K562 (cell line): ENCODE data around the gene VEZF1. TPM values are rescaled to one million over a fixed set of nuclear protein-coding genes. Genes with fewer than 3 reads are reported as not detected.

ENCODE experiments used
- ATAC-seq: fragments of 200-7000 bp; cut with Tn5 transposase; 3 replicates; pipeline ENCODE4 v1.9.1; 2020; ENCODE audit warnings: moderate library complexity
- BruUV-seq: library from RNA; stranded (reverse); fragments of 400-500 nt; replicated peaks from 2 replicates; lab custom pipeline; 2021; lab: Mats Ljungman, UMichigan
- CTCF ChIA-PET: fragments of 300-600 bp; formaldehyde crosslinking; extraction: SDS; loops from one replicate; lab custom pipeline; 2021; ENCODE audit warnings: low intra/inter-chr PET ratio; lab: Yijun Ruan, JAX
- POLR2A ChIA-PET: fragments of 300-600, 350-650 bp; sonication (Branson Sonifier 250); formaldehyde crosslinking; extraction: SDS; loops from one replicate; lab custom pipeline; 2021; ENCODE audit warnings: antibody characterized with exemption, inconsistent platforms; lab: Yijun Ruan, JAX
- DNase-seq, 4 experiments: peaks; one replicate each; pipeline versions ENCODE4 v3.0.0 to v3.0.0-alpha.2; 2011 to 2018; ENCODE audit warnings: low spot score in 3 of 4, mixed read lengths in 3 of 4; ENCODE audit errors: extremely low read depth in 1 of 4
- FAIRE-seq: peaks from 2 replicates; lab custom pipeline; 2011; peaks lifted over from hg19 to GRCh38; lab: Jason Lieb, UNC
- H2AFZ ChIP-seq: 2 replicates; pipeline ENCODE4 v1.6.0; 2011; ENCODE audit warnings: low read depth, low read length, control low read depth, inconsistent platforms
- H3K27ac ChIP-seq: fragments of 200-600 bp; 3 replicates; pipeline ENCODE4 v1.8.0; 2011; ENCODE audit warnings: low read depth, mild to moderate bottlenecking, control low read depth, inconsistent platforms, low read length, moderate library complexity, mixed read lengths; ENCODE audit errors: extremely low read depth
- H3K27me3 ChIP-seq, 2 experiments: fragments of 300-600 bp in 1 of 2; 2 replicates in 1 of 2; 3 replicates in 1 of 2; pipeline versions ENCODE4 v1.6.0 to v1.8.0; 2011; ENCODE audit warnings: inconsistent platforms in 2 of 2, low read length in 2 of 2, mild to moderate bottlenecking in 1 of 2, mixed read lengths in 1 of 2, moderate library complexity in 1 of 2; ENCODE audit not compliant: control insufficient read depth in 2 of 2, insufficient read depth in 2 of 2
- H3K36me3 ChIP-seq: fragments of 300-600 bp; 3 replicates; pipeline ENCODE4 v1.8.0; 2011; ENCODE audit warnings: mild to moderate bottlenecking, low read length, inconsistent platforms; ENCODE audit not compliant: control insufficient read depth, insufficient read depth
- H3K4me1 ChIP-seq, 2 experiments: fragments of 200-600 bp in 1 of 2; replicated peaks in 1 of 2; 2 replicates in 1 of 2; 3 replicates in 1 of 2; pipeline versions ENCODE4 v1.5.1 to v1.8.0; 2011; ENCODE audit warnings: inconsistent platforms in 2 of 2, low read length in 2 of 2, mild to moderate bottlenecking in 1 of 2, mixed read lengths in 1 of 2, moderate library complexity in 1 of 2; ENCODE audit not compliant: control insufficient read depth in 2 of 2, insufficient read depth in 2 of 2
- H3K4me2 ChIP-seq: 2 replicates; pipeline ENCODE4 v1.6.1; 2011; ENCODE audit warnings: low read length, control low read depth, inconsistent platforms, mixed read lengths; ENCODE audit not compliant: insufficient read depth
- H3K4me3 ChIP-seq: fragments of 200-600 bp; sonication (generic), shearing (Covaris generic); 2 replicates; pipeline ENCODE4 v1.5.1; 2016; ENCODE audit warnings: control low read depth, inconsistent platforms
- H3K79me2 ChIP-seq: fragments of 200-600 bp; 3 replicates; pipeline ENCODE4 v1.8.0; 2011; ENCODE audit warnings: low read length, inconsistent platforms; ENCODE audit not compliant: control insufficient read depth, insufficient read depth
- H3K9ac ChIP-seq, 2 experiments: 2 replicates each; pipeline versions ENCODE4 v1.6.0 to v1.6.1; 2011; ENCODE audit warnings: low read depth in 2 of 2, low read length in 2 of 2, control low read depth in 1 of 2, inconsistent platforms in 1 of 2, mild to moderate bottlenecking in 1 of 2, mixed read lengths in 1 of 2; ENCODE audit not compliant: insufficient read depth in 1 of 2
- H3K9me1 ChIP-seq: one replicate; pipeline ENCODE4 v1.6.0; 2011; ENCODE audit warnings: inconsistent platforms, mild to moderate bottlenecking, low read length, moderate library complexity; ENCODE audit not compliant: control insufficient read depth, insufficient read depth
- H3K9me3 ChIP-seq: replicated peaks from 2 replicates; pipeline ENCODE4 v1.5.1; 2011; ENCODE audit warnings: low read depth, low read length, inconsistent platforms; ENCODE audit not compliant: control insufficient read depth, insufficient read depth
- H4K20me1 ChIP-seq: replicated peaks from 2 replicates; pipeline ENCODE4 v1.6.1; 2011; ENCODE audit warnings: low read length, inconsistent platforms, mixed read lengths; ENCODE audit not compliant: control insufficient read depth, insufficient read depth
- L3MBTL2 ChIP-seq: fragments of 450-650 bp; IDR thresholded peaks from 2 replicates; pipeline ENCODE4 v1.6.1; 2016; ENCODE audit warnings: mild to moderate bottlenecking, moderate library complexity
- MBD1 ChIP-seq: fragments of 250-450 bp; sonication (Bioruptor Pico); IDR thresholded peaks from 2 replicates; pipeline ENCODE4 v1.8.0; 2022; ENCODE audit warnings: inconsistent platforms
- MTF1 ChIP-seq: fragments of 250-450 bp; sonication (Bioruptor Pico); IDR thresholded peaks from 2 replicates; pipeline ENCODE4 v1.9.0; 2021; ENCODE audit warnings: moderate library complexity, mild to moderate bottlenecking, inconsistent platforms, borderline replicate concordance
- PCBP1 ChIP-seq: fragments of 200-400 bp; formaldehyde crosslinking; IDR thresholded peaks from 2 replicates; pipeline ENCODE4 v1.6.1; 2018; ENCODE audit warnings: mild to moderate bottlenecking, low read depth, low read length; ENCODE audit not compliant: poor library complexity, severe bottlenecking
- PHB ChIP-seq: fragments of 250-450 bp; sonication (Bioruptor Pico); IDR thresholded peaks from 2 replicates; pipeline ENCODE4 v1.5.0; 2021
- PHF8 ChIP-seq: fragments of 200-600 bp; sonication (generic); IDR thresholded peaks from 2 replicates; pipeline ENCODE4 v1.6.1; 2012; ENCODE audit warnings: mixed run types, mild to moderate bottlenecking, inconsistent platforms, low read length, moderate library complexity, borderline replicate concordance
- RAD51 ChIP-seq: fragments of 450-650 bp; IDR thresholded peaks from 2 replicates; pipeline ENCODE4 v1.7.1; 2016; ENCODE audit warnings: low read depth, mild to moderate bottlenecking, borderline replicate concordance
- UBTF ChIP-seq, 2 experiments: IDR thresholded peaks; 2 replicates each; pipeline ENCODE4 v1.6.1; 2012; ENCODE audit warnings: improper control_type of control experiment in 2 of 2, low read depth in 2 of 2, low read length in 2 of 2, borderline replicate concordance in 1 of 2
- WGBS: fragments of 100-300 bp; shearing (Covaris generic); methylation state at CpG from one replicate; pipeline ENCODE4 v1.1.6; 2016; ENCODE audit warnings: low coverage, mixed read lengths; ENCODE audit not compliant: insufficient coverage; ENCODE audit errors: missing lambda C conversion rate; 5-methylcytosine and 5-hydroxymethylcytosine counted together
- in situ Hi-C: fragments of 300-500 bp; cut with MboI; formaldehyde crosslinking; loops from 4 replicates; pipeline ENCODE4 v1.15.0; 2018; ENCODE audit warnings: inconsistent platforms, mixed read lengths
- intact Hi-C: fragments of 100-400 bp; cut with micrococcal nuclease; formaldehyde crosslinking; loops from 2 replicates; pipeline ENCODE4 v1.14.2; 2022
- polyA plus RNA-seq, 8 experiments: library from polyadenylated mRNA; depleted of rRNA in 4 of 8; stranded (reverse) in 5 of 8; unstranded in 3 of 8; fragments of >200 nt; fragmentation: Nextera tagmentation in 2 of 8; fragmentation: Illumina TruSeq in 1 of 8; extraction: Ambion mirVana in 2 of 8; extraction: Trizol in 1 of 8; gene quantifications; 2 replicates each; pipeline versions ENCODE4 v1.2.1 to v1.2.3, GENCODE V29; 2011 to 2014; ENCODE audit warnings: inconsistent platforms in 1 of 8, missing spikeins in 1 of 8
- total RNA-seq, 7 experiments: library from RNA; depleted of rRNA in 6 of 7; stranded (reverse); fragments of >200 nt in 6 of 7; fragmentation: Illumina TruSeq in 2 of 7; extraction: Trizol in 2 of 7; gene quantifications; 2 replicates each; pipeline versions ENCODE4 v1.2.1 to v1.2.3, GENCODE V29; 2011 to 2021; ENCODE audit warnings: low replicate concordance in 1 of 7
- TF ChIP-seq, protein P1 (sequence below): fragments of 250-450 bp; sonication (Bioruptor Pico); IDR thresholded peaks from 2 replicates; pipeline ENCODE4 v1.4.0; 2020; ENCODE audit warnings: mild to moderate bottlenecking, moderate library complexity, borderline replicate concordance

VEZF1 gene
- total and polyA plus RNA-seq, 9 of the 15 experiments (the other 6 are each of a cell fraction or from before 2014, with no cell fraction given), result 9.5 to 33.4 (median 22.1) TPM

DNA sequence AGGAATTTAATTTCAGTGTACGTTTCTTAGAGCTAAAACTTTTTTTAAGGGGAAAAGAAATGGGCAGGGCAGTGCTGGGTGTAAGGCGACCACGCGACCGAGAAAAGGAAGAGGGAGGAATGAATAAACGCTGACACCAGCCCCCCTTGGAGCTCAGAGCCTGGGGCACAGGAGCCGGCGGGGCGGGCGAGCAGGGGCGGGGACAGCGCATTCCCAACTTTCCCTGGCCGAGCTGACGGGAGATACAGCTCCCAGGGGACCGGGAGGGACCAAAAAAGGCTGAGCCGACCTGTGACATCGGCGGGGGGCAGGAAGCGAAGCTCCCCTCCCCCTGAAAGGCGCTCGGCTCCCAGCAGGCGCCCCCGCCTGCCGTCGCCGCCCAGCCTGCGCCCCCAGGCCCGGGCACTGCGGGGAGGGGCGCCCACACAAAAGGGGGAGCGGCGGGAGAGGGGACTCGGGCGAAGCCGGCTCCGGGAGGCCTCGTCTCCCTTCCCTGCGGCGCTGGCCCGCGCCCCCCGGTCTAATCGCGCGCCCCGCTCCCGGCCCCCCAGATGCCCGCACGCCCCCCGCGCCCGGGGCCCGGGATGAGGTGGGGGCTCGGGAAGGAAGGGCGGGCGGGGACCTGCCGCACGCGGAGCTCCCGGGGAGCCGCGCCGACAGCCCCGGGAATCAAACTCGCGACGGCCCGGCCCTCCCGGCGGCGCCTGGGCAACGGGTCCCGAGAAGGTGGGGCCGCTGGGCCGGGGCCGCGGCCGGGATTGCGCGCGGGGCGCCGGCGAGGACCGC, 33.5 kb downstream of the VEZF1 start:
- POLR2A ChIA-PET, result interaction anchor here (0.6 to 2.1 kb wide), 6 partner anchors 12 to 140 kb away, joined by 3 to 8 read pairs (median 4); no protein-coding TSS in a partner anchor
- in situ Hi-C loops, result no loop called here
- peaks cover 15 to 33% of the 10 kb centered on the region in 2 experiments for H3K27me3 ChIP-seq
- DNase-seq, result peak in 2 of 4 experiments; percentile 46 to 47
- CTCF ChIA-PET, result no interaction called here
- no peaks in the 10 kb centered on the region for H3K9me3 ChIP-seq
- H3K9ac ChIP-seq, result peak overlapping the region in 1 of 2 experiments; percentile 87; a peak in 3 of 4 replicates
- H3K4me1 ChIP-seq, result peaks cover 19% of the 10 kb centered on the region in 2 experiments; a peak in 4 of 5 replicates
- no peaks in the 10 kb centered on the region for H3K9me1 ChIP-seq
- H3K27ac ChIP-seq, result no peak overlapping the region
- no peaks in the 10 kb centered on the region for H3K79me2 ChIP-seq
- TF ChIP-seq PHB (no peak), RAD51 (no peak), MBD1 (CRISPR knock-in tag) (no peak), PHF8 (peak; percentile 24; the same call in 1 of the 2 replicates), PCBP1 (peak; percentile 32), MTF1 (CRISPR knock-in tag) (no peak), L3MBTL2 (peak; percentile 22; the same call in 1 of the 2 replicates), UBTF (IDR thresholded peaks at IDR 0.05; ENCODE audit: borderline replicate concordance in 1 of 2, low read depth in 2 of 2, low read length in 2 of 2) (peak in 1 of 2 experiments; percentile 37; a peak in 1 of 4 replicates)
- TF ChIP-seq, protein P1, sequence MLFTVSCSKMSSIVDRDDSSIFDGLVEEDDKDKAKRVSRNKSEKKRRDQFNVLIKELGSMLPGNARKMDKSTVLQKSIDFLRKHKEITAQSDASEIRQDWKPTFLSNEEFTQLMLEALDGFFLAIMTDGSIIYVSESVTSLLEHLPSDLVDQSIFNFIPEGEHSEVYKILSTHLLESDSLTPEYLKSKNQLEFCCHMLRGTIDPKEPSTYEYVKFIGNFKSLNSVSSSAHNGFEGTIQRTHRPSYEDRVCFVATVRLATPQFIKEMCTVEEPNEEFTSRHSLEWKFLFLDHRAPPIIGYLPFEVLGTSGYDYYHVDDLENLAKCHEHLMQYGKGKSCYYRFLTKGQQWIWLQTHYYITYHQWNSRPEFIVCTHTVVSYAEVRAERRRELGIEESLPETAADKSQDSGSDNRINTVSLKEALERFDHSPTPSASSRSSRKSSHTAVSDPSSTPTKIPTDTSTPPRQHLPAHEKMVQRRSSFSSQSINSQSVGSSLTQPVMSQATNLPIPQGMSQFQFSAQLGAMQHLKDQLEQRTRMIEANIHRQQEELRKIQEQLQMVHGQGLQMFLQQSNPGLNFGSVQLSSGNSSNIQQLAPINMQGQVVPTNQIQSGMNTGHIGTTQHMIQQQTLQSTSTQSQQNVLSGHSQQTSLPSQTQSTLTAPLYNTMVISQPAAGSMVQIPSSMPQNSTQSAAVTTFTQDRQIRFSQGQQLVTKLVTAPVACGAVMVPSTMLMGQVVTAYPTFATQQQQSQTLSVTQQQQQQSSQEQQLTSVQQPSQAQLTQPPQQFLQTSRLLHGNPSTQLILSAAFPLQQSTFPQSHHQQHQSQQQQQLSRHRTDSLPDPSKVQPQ, result no peak
- TF ChIP-seq, all 486 proteins: peak for 4
- peak overlapping the region; percentile 37; the same call in 1 of the 2 replicates for H3K4me2 ChIP-seq
- no TSS peak for BruUV-seq
- peak overlapping the region; percentile 68 for H2AFZ ChIP-seq
- no peaks in the 10 kb centered on the region for H4K20me1 ChIP-seq
- WGBS, result 14% methylated on average over 20 of the region's 85 CpGs
- peak; percentile 20 for ATAC-seq
- H3K36me3 ChIP-seq, result no peaks in the 10 kb centered on the region
- intact Hi-C loops, result no loop called here
- peak overlapping the region; percentile 55 for H3K4me3 ChIP-seq
- FAIRE-seq, result no peak
